Skeletal muscle tissue (tissue), 4 donors: Measurements from ENCODE around the gene SEMA4F. TPM values are rescaled to one million over a fixed set of nuclear protein-coding genes. Genes with fewer than 3 reads are reported as not detected.

Experiments used
- H3K27ac ChIP-seq: one replicate; pipeline ENCODE4 v1.7.0; 2013; ENCODE audit warnings: mild to moderate bottlenecking, low read depth, low read length, inconsistent platforms
- H3K27me3 ChIP-seq, 3 donors: one replicate each; pipeline ENCODE4 v1.7.0; 2013; ENCODE audit warnings: low read length in 3 of 3; ENCODE audit not compliant: control insufficient read depth in 3 of 3, insufficient read depth in 3 of 3
- H3K36me3 ChIP-seq, 3 donors: one replicate each; pipeline ENCODE4 v1.7.0; 2013; ENCODE audit warnings: low read length in 3 of 3; ENCODE audit not compliant: control insufficient read depth in 3 of 3, insufficient read depth in 3 of 3
- H3K4me1 ChIP-seq, 3 donors: one replicate each; pipeline ENCODE4 v1.7.0; 2013; ENCODE audit warnings: low read length in 3 of 3, mild to moderate bottlenecking in 3 of 3; ENCODE audit not compliant: control insufficient read depth in 3 of 3, insufficient read depth in 3 of 3
- H3K4me3 ChIP-seq, 3 donors: one replicate each; pipeline ENCODE4 v1.7.0; 2013; ENCODE audit warnings: low read length in 3 of 3
- H3K9ac ChIP-seq, 3 donors: one replicate each; pipeline ENCODE4 v1.7.0; 2013; ENCODE audit warnings: low read length in 3 of 3, mild to moderate bottlenecking in 3 of 3, moderate library complexity in 2 of 3, low read depth in 1 of 3
- H3K9me3 ChIP-seq, 3 donors: one replicate each; pipeline ENCODE4 v1.7.0; 2013; ENCODE audit warnings: low read length in 3 of 3; ENCODE audit not compliant: control insufficient read depth in 3 of 3
- total RNA-seq: library from RNA; depleted of rRNA; stranded (reverse); fragments of >200 nt; gene quantifications from one replicate; pipeline ENCODE4 v1.2.3, GENCODE V29; 2014
- donor health status: Osteomylitis.

SEMA4F gene
- total RNA-seq, 1 donor from 2014 or later, result 1.6 TPM

GRCh38 chr2:74658516-74658915 is 4.5 kb downstream of the SEMA4F start:
- no peak overlapping the region for H3K9ac ChIP-seq

GRCh38 chr2:74659462-74659861 is 5.4 kb downstream of the SEMA4F start:
- Histone ChIP-seq H3K4me3 (no peak overlapping the region), H3K27me3 (no peaks in the 10 kb centered on the region), H3K36me3 (peaks cover 0 to 12% (median 8%) of the 10 kb centered on the region in 3 donors), H3K27ac (no peak overlapping the region), H3K9me3 (no peaks in the 10 kb centered on the region), H3K9ac (no peak overlapping the region), H3K4me1 (peaks cover 5 to 7% (median 6%) of the 10 kb centered on the region in 3 donors)

More at GRCh38 chr2:74658516-74658915, 4.5 kb downstream of the SEMA4F start:
- no peak overlapping the region for H3K27ac ChIP-seq
- H3K9me3 ChIP-seq, result no peaks in the 10 kb centered on the region
- no peaks in the 10 kb centered on the region for H3K27me3 ChIP-seq
- H3K4me3 ChIP-seq, result no peak overlapping the region
- peaks cover 0 to 12% (median 8%) of the 10 kb centered on the region in 3 donors for H3K36me3 ChIP-seq
- H3K4me1 ChIP-seq, result peaks cover 7 to 10% (median 9%) of the 10 kb centered on the region in 3 donors

- Histone ChIP-seq H3K4me3 (no peak overlapping the region), H3K9me3 (no peaks in the 10 kb centered on the region), H3K27ac (no peak overlapping the region), H3K36me3 (no peaks in the 10 kb centered on the region), H3K27me3 (no peaks in the 10 kb centered on the region), H3K9ac (no peak overlapping the region), H3K4me1 (no peaks in the 10 kb centered on the region)
These were observed 14.0 kb downstream of the SEMA4F start for GRCh38 chr2:74668087-74668486.

- Histone ChIP-seq H3K9ac (no peak overlapping the region), H3K4me1 (no peaks in the 10 kb centered on the region), H3K9me3 (no peaks in the 10 kb centered on the region), H3K36me3 (peaks cover 7 to 10% (median 9%) of the 10 kb centered on the region in 3 donors), H3K27me3 (no peaks in the 10 kb centered on the region), H3K4me3 (no peak overlapping the region), H3K27ac (no peak overlapping the region)
These were observed 16.2 kb downstream of the SEMA4F start for GRCh38 chr2:74670263-74670662.

- H3K27me3 ChIP-seq, result no peaks in the 10 kb centered on the region
- H3K4me1 ChIP-seq, result no peaks in the 10 kb centered on the region
- H3K9me3 ChIP-seq, result no peaks in the 10 kb centered on the region
- H3K36me3 ChIP-seq, result peaks cover 11 to 21% (median 17%) of the 10 kb centered on the region in 3 donors
- H3K9ac ChIP-seq, result no peak overlapping the region
- no peak overlapping the region for H3K27ac ChIP-seq
- H3K4me3 ChIP-seq, result no peak overlapping the region
These were observed 17.4 kb downstream of the SEMA4F start for GRCh38 chr2:74671479-74671878.

- no peak overlapping the region for H3K27ac ChIP-seq
- H3K27me3 ChIP-seq, result no peaks in the 10 kb centered on the region
- H3K4me1 ChIP-seq, result no peaks in the 10 kb centered on the region
- peaks cover 11 to 22% (median 17%) of the 10 kb centered on the region in 3 donors for H3K36me3 ChIP-seq
- no peak overlapping the region for H3K9ac ChIP-seq
- H3K4me3 ChIP-seq, result no peak overlapping the region
- no peaks in the 10 kb centered on the region for H3K9me3 ChIP-seq
These were observed 19.9 kb downstream of the SEMA4F start for GRCh38 chr2:74673826-74674528.

- no peak overlapping the region for H3K9ac ChIP-seq
- peaks cover 19 to 29% (median 25%) of the 10 kb centered on the region in 3 donors for H3K36me3 ChIP-seq
- H3K9me3 ChIP-seq, result no peaks in the 10 kb centered on the region
- H3K4me3 ChIP-seq, result no peak overlapping the region
- H3K4me1 ChIP-seq, result no peaks in the 10 kb centered on the region
- H3K27me3 ChIP-seq, result no peaks in the 10 kb centered on the region
- H3K27ac ChIP-seq, result no peak overlapping the region
These were observed 21.0 kb downstream of the SEMA4F start for GRCh38 chr2:74675090-74675489.

GRCh38 chr2:74676331-74676730 is 22.3 kb downstream of the SEMA4F start:
- Histone ChIP-seq H3K9ac (no peak overlapping the region), H3K27me3 (no peaks in the 10 kb centered on the region), H3K9me3 (no peaks in the 10 kb centered on the region), H3K27ac (no peak overlapping the region), H3K4me1 (peaks cover 0 to under 1% (median 0%) of the 10 kb centered on the region in 3 donors), H3K4me3 (no peak overlapping the region), H3K36me3 (peaks cover 19 to 29% (median 29%) of the 10 kb centered on the region in 3 donors)

- Histone ChIP-seq H3K9ac (no peak overlapping the region), H3K27ac (no peak overlapping the region), H3K4me1 (peaks cover 0 to 6% (median 0%) of the 10 kb centered on the region in 3 donors), H3K4me3 (no peak overlapping the region), H3K36me3 (peaks cover 15 to 28% (median 27%) of the 10 kb centered on the region in 3 donors), H3K27me3 (no peaks in the 10 kb centered on the region), H3K9me3 (no peaks in the 10 kb centered on the region)
These were observed 25.6 kb downstream of the SEMA4F start for GRCh38 chr2:74679615-74680014.

- Histone ChIP-seq H3K4me1 (peaks cover 0 to 6% (median 0%) of the 10 kb centered on the region in 3 donors), H3K9me3 (no peaks in the 10 kb centered on the region), H3K27ac (no peak overlapping the region), H3K4me3 (no peak overlapping the region), H3K27me3 (no peaks in the 10 kb centered on the region), H3K9ac (no peak overlapping the region), H3K36me3 (peaks cover 8 to 12% (median 8%) of the 10 kb centered on the region in 3 donors)
These were observed 28.5 kb downstream of the SEMA4F start for GRCh38 chr2:74682501-74682900.
